Vein endothelial cell (primary cell): Measurements from ENCODE around the gene IRF3. TPM values are rescaled to one million over a fixed set of nuclear protein-coding genes. Genes with fewer than 3 reads are reported as not detected.

Experiments
- small RNA-seq: library from RNA; depleted of rRNA; stranded (forward); fragments of <200 nt; gene quantifications from one replicate; pipeline ENCODE3, GENCODE V24; 2012
- total RNA-seq: library from RNA; depleted of rRNA; stranded (reverse); fragments of >200 nt; gene quantifications from 2 replicates; pipeline ENCODE4 v1.2.3, GENCODE V29; 2012

The IRF3 gene
- 38.5 and 43.2 TPM in 2 replicates for total RNA-seq

GRCh38 chr19:49665351-49666119 lies at the start of gene IRF3, which contains the start of gene BCL2L12:
Gene IRF3 (minus strand): TSS chr19:49665857. CDS start chr19:49664838, 1,019 bp downstream.
Gene BCL2L12 (plus strand): TSS chr19:49665933. CDS start chr19:49666693, 760 bp downstream.

GRCh38 chr19:49690656-49691242 lies 25.1 kb upstream of the IRF3 start, which contains the start of gene CPT1C:
Gene CPT1C (plus strand): TSS chr19:49691116. CDS start chr19:49692253, 1,137 bp downstream.

GRCh38 chr19:49689133-49690078 lies 23.7 kb upstream of the IRF3 start, which contains the start of gene ADM5:
Gene ADM5 (plus strand): TSS chr19:49689594. CDS start chr19:49689838, 244 bp downstream.

GRCh38 chr19:49677231-49677900 lies 11.7 kb upstream of the IRF3 start, which contains the start of gene PRMT1:
Gene PRMT1 (plus strand): TSS chr19:49677271. CDS start chr19:49677281, 10 bp downstream.

GRCh38 chr19:49641688-49642491 lies 23.8 kb downstream of the IRF3 start, which contains the start of gene SCAF1:
Gene SCAF1 (plus strand): TSS chr19:49642209. CDS start chr19:49645027, 2,818 bp downstream.

GRCh38 chr19:49640113-49640898 lies 25.4 kb downstream of the IRF3 start, which contains the start of gene RRAS:
Gene RRAS (minus strand): TSS chr19:49640143. CDS start chr19:49640098, 45 bp downstream.

Small RNA genes within 50 kb of the gene (small RNA-seq; reads per million reads assigned to genes)
- 0.13 reads per million for gene MIR5088

Other genes starting within 250 kb of the IRF3 start
- not detected in 2 replicates for gene PTH2, start 242.4 kb downstream of the IRF3 start, total RNA-seq
- not detected in 2 replicates for gene GFY, start 240.5 kb downstream of the IRF3 start, total RNA-seq
- not detected in 2 replicates for gene SLC17A7, start 224.3 kb downstream of the IRF3 start, total RNA-seq
- 98.8 and 111 TPM in 2 replicates for gene PIH1D1, start 214.0 kb downstream of the IRF3 start, total RNA-seq
- gene ALDH16A1, start 212.6 kb downstream of the IRF3 start, total RNA-seq = 34.9 and 38.8 TPM in 2 replicates
- gene FLT3LG, start 191.6 kb downstream of the IRF3 start, total RNA-seq = 1.7 and 3.3 TPM in 2 replicates
- gene RPL13A, start 178.2 kb downstream of the IRF3 start, total RNA-seq = 2,277 and 3,319 TPM in 2 replicates
- gene RPS11, start 169.4 kb downstream of the IRF3 start, total RNA-seq = 3,071 and 4,093 TPM in 2 replicates
- gene FCGRT, start 153.2 kb downstream of the IRF3 start, total RNA-seq = 88.0 and 140 TPM in 2 replicates
- 20.3 and 62.4 TPM in 2 replicates for gene RCN3, start 137.9 kb downstream of the IRF3 start, total RNA-seq
- gene NOSIP, start 85.3 kb downstream of the IRF3 start, total RNA-seq = 171 and 222 TPM in 2 replicates
- 6.5 and 8.5 TPM in 2 replicates for gene PRRG2, start 84.5 kb downstream of the IRF3 start, total RNA-seq
- gene PRR12, start 74.7 kb downstream of the IRF3 start, total RNA-seq = 5.3 and 5.9 TPM in 2 replicates
- gene RRAS, start 25.7 kb downstream of the IRF3 start, total RNA-seq = 30.6 and 65.3 TPM in 2 replicates
- 19.4 and 35.6 TPM in 2 replicates for gene SCAF1, start 23.6 kb downstream of the IRF3 start, total RNA-seq
- 9.4 and 9.5 TPM in 2 replicates for gene BCL2L12, start 76 bp upstream of the IRF3 start, total RNA-seq
- gene PRMT1, start 11.4 kb upstream of the IRF3 start, total RNA-seq = 388 and 419 TPM in 2 replicates
- 0.98 and 1.9 TPM in 2 replicates for gene ADM5, start 23.7 kb upstream of the IRF3 start, total RNA-seq
- gene CPT1C, start 25.3 kb upstream of the IRF3 start, total RNA-seq = 22.9 and 25.0 TPM in 2 replicates
- gene TSKS, start 97.4 kb upstream of the IRF3 start, total RNA-seq = not detected in 2 replicates
- 103 and 114 TPM in 2 replicates for gene AP2A1, start 101.1 kb upstream of the IRF3 start, total RNA-seq
- 12.3 and 16.7 TPM in 2 replicates for gene FUZ, start 147.4 kb upstream of the IRF3 start, total RNA-seq
- 27.0 and 28.1 TPM in 2 replicates for gene MED25, start 152.4 kb upstream of the IRF3 start, total RNA-seq
- gene PTOV1, start 185.3 kb upstream of the IRF3 start, total RNA-seq = 43.8 and 78.1 TPM in 2 replicates
- 51.5 and 58.5 TPM in 2 replicates for gene PNKP, start 201.7 kb upstream of the IRF3 start, total RNA-seq
- gene AKT1S1, start 211.5 kb upstream of the IRF3 start, total RNA-seq = 11.8 and 12.1 TPM in 2 replicates
- gene TBC1D17, start 211.8 kb upstream of the IRF3 start, total RNA-seq = 12.8 and 15.4 TPM in 2 replicates
- 2.6 and 6.2 TPM in 2 replicates for gene IL4I1, start 231.0 kb upstream of the IRF3 start, total RNA-seq